GM10847 (cell line): ENCODE results near the gene CCDC158.

ENCODE experiments used
- POLR2A ChIP-seq: IDR thresholded peaks from 2 replicates; pipeline ENCODE4 v1.6.1; 2011; ENCODE audit not compliant: insufficient read length; ENCODE audit errors: extremely low read depth

Gene CCDC158

DNA sequence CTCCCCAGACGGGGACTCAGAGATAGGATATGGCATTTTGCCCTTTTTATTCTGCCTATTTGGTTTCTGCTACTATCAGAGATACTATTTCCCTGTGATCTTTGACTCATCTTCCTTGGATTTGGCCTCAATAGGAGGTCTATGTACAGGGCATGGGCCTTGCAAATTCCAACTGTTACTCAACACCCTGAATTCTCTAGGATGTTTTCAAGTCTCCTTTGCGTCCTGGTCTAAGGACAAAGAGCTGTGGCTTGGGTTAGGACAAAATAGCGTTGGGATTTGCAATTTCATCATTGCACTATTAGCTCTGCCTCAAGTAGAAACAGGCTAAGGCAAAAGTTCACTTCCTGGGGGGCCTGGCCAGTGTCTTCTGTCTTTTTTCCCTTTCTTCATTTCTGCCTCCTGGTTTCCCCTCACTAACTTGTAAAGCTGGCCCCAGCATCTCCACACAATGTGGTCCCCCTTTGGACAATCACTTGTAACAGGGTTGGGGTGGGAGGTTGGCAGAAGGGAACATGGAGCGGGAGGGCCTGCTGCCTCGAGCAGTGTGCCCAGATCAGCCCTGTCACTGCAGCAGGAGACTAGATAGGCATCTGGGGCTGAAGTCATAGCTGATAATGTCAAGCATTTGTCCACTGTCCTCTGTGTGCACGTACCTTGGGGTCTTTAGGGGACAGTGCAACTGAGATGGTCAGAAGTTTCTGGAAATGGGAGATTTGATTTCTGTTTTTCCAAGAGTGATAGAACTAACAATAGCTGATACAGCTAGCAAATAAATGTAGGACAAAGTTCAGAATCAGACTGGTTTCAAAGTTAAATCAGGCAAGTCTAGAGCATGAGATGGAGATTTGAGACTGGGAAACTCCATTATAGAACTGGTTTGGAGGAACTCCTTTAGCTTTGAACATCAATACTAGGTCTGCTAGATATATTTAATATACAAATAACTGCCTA, 140.2 kb downstream of the CCDC158 start:
- TF ChIP-seq POLR2A = no peak

- TF ChIP-seq POLR2A = no peak
Observed at GRCh38 chr4:76279462-76279861, 141.5 kb downstream of the CCDC158 start.

GRCh38 chr4:76278583-76278982, 142.4 kb downstream of the CCDC158 start:
- TF ChIP-seq POLR2A = no peak

- TF ChIP-seq POLR2A = no peak
Observed at GRCh38 chr4:76277667-76278066, 143.3 kb downstream of the CCDC158 start.

GRCh38 chr4:76276813-76277212, 144.1 kb downstream of the CCDC158 start:
- no peak for TF ChIP-seq POLR2A

DNA sequence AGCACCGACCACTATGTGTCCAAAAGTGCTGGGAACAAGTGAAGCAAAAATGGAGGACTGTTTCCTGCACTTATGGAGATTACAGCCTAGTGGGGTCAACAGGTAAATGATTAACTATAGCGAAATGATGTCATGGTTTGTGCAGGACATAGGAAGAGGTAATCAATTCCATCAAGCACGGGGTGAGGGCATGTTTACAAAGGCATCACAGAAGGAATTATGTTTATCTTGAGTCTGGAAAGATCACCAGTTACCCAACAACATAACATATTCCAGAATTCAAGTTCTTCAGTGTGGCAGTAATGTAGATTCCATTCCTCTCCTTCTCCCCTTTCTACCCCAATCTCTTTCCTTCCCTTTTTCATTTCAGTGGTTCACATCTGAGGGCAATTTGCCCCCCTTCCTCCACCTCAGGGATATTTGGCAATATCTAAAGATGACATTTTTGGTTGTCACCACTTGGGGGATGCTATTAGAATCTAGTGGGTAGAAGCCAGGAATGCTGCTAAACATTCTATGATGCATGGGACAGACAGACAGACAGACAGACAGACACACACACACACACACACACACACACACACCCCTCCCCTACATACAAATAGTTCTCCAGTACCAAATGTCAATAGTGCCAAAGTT, 145.3 kb downstream of the CCDC158 start:
- no peak for TF ChIP-seq POLR2A

GRCh38 chr4:76272999-76273398, 147.9 kb downstream of the CCDC158 start:
- TF ChIP-seq POLR2A = no peak

DNA sequence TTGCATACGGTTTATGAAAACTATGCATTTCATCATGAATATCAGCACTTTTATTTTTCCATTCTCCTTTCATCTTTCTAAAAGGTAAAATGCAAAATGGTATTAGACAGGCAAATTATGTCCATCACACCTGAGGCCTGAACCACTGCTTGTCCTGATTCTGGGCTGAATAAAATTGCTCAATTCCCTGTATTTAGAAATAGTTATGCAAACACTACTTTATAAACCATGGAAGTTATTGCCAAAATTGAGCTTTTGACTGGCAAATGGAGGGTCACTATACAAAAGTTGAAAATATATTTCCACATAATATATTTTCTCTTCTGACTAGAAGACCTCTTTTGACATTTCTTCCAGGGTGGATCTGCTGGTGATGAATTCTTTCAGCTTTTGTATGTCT, 148.4 kb downstream of the CCDC158 start:
- TF ChIP-seq POLR2A = no peak

DNA sequence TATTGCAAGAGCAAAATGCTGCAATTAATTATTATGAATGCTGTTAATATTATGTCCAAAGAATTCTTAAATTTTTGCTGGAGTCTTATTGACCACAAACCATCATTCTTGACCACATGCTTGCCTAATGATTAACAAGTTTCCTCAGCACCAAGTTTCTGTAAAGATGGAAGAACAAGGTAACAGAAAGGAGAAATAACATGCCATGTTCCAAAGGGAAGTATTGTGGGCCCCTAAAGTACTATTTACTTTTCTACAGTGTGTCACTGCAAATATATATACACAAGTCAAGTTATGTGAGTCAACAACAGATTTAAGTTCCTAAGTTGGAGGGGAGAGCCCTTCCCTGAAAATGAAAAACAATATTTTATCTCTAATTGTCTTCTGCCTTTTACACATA, 148.9 kb downstream of the CCDC158 start:
- TF ChIP-seq POLR2A = no peak

- TF ChIP-seq POLR2A = no peak
Observed at GRCh38 chr4:76271248-76271647, 149.7 kb downstream of the CCDC158 start.

DNA sequence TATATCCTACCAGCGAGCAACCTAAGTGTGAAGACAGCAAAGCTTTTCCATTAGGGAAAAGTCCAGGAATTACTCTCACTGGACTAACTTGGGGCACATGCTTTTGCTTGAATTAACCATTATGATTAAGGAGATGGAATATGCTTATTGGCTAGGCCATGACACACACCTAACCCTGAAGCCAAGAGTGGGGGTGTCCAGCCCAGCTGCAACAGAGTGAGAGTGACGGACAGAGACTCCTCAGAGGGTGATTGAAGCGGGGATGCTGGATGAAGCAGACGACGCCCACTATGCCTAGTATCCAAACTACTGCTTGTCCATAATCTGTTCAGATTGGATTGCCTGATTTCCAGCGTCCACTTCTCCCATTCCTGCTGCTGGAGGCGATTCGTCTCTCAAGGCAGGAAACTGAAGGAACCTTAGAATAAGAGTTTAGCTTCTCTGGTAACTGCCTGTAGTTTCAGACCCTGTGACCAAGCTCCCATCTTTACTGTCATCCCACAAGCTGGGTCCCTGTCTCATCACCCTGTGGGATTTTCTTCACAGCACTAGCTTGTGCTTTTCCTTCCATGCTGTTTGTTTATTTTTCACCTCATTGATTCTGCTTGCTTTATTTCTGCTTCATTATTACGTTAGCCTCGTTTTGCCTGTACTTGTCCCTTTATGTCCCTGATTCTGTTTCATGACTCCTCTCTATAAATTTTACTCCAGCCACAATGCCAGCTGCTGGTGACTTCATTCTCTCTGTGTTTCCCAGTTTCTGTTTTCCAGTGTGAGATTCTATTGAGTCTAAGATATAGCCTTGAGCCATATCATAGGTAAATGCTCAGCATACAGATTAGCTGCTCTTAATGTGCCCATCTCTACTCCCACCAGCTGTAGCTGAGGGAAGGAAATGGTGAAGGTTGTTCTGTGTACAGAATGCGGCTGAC, 150.4 kb downstream of the CCDC158 start:
- TF ChIP-seq POLR2A = no peak

- TF ChIP-seq POLR2A = no peak
Observed at GRCh38 chr4:76267811-76268210, 153.1 kb downstream of the CCDC158 start.

DNA sequence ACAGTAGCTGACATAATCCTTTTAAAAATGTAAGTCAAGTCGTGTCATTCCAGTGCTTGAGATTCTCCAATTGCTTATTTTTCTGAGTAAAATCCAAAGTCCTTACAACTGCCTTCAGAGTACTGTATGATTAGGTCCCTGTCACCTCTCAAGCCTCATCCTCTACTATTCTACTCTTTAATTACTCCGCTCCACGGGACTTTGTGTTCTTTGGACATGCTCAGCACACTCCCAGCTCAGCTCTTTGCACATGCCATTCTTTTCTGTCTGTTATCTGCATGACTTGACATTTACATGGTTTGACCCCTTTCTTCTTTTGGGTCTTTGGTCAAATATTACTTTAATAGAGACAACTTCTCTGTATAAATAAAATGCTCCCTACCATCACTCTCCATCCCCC, 154.3 kb downstream of the CCDC158 start:
- no peak for TF ChIP-seq POLR2A

- no peak for TF ChIP-seq POLR2A
Observed at GRCh38 chr4:76265631-76266218, 155.2 kb downstream of the CCDC158 start.
